Measurements from ENCODE around the gene FOXO4.
"Not testable (repeated sequence)": the region's sequence is repeated elsewhere in the genome, so short reads cannot be mapped to it uniquely, and the experiment has no call there.

- TF ChIP-seq EZH2phosphoT487 (IDR thresholded peaks at IDR 0.05; ENCODE audit: insufficient read depth, low read depth); EZH2 (IDR thresholded peaks at IDR 0.05; ENCODE audit: insufficient read depth, poor library complexity, severe bottlenecking): not testable (repeated sequence)
Observed at GRCh38 chrX:71047891-71048290, 47.8 kb upstream of the FOXO4 start.
